NCI-H2171 (cell line): ENCODE results near the gene HEATR5B.

ENCODE experiments used
- DNase-seq: peaks from one replicate; lab custom pipeline; 2025; lab: John Stamatoyannopoulos, UW

The HEATR5B gene

GRCh38 chr2:37083873-37084794 lies at the start of gene HEATR5B, which contains the start of gene GPATCH11:
Gene HEATR5B, minus strand, starts transcription at chr2:37084372. Its CDS starts 958 bp downstream, at chr2:37083414.
Gene GPATCH11, plus strand, starts transcription at chr2:37084518. Its CDS starts 3,864 bp downstream, at chr2:37088382.
- DNase-seq: peak; percentile 95

- DNase-seq: no peak
Observed at GRCh38 chr2:37132914-37133313, 48.7 kb upstream of the HEATR5B start.

- DNase-seq: no peak
Observed at GRCh38 chr2:37125416-37125815, 41.2 kb upstream of the HEATR5B start.

GRCh38 chr2:37119157-37119556 lies 35.0 kb upstream of the HEATR5B start:
- no peak for DNase-seq

GRCh38 chr2:37117566-37117965 lies 33.4 kb upstream of the HEATR5B start:
- no peak for DNase-seq

- DNase-seq: no peak
Observed at GRCh38 chr2:37111958-37112357, 27.8 kb upstream of the HEATR5B start.

- no peak for DNase-seq
Observed at GRCh38 chr2:37110306-37111212, 26.4 kb upstream of the HEATR5B start.

- DNase-seq: no peak
Observed at GRCh38 chr2:37109523-37109922, 25.4 kb upstream of the HEATR5B start.

- no peak for DNase-seq
Observed at GRCh38 chr2:37105150-37105549, 21.0 kb upstream of the HEATR5B start.

- no peak for DNase-seq
Observed at GRCh38 chr2:37104178-37104577, 20.0 kb upstream of the HEATR5B start.

- no peak for DNase-seq
Observed at GRCh38 chr2:37102588-37102987, 18.4 kb upstream of the HEATR5B start.

- DNase-seq: no peak
Observed at GRCh38 chr2:37100054-37100453, 15.9 kb upstream of the HEATR5B start.

GRCh38 chr2:37098416-37099118 lies 14.4 kb upstream of the HEATR5B start:
- no peak for DNase-seq

GRCh38 chr2:37096568-37096967 lies 12.4 kb upstream of the HEATR5B start:
- no peak for DNase-seq

- no peak for DNase-seq
Observed at GRCh38 chr2:37091873-37092272, 7.7 kb upstream of the HEATR5B start.

GRCh38 chr2:37090019-37090477 lies 5.9 kb upstream of the HEATR5B start:
- no peak for DNase-seq

- DNase-seq: no peak
Observed at GRCh38 chr2:37085731-37086147, 1.6 kb upstream of the HEATR5B start.

- DNase-seq: no peak
Observed at GRCh38 chr2:37084797-37085196, 625 bp upstream of the HEATR5B start.

GRCh38 chr2:37080689-37081088 lies 3.5 kb downstream of the HEATR5B start:
- no peak for DNase-seq

GRCh38 chr2:37080266-37080665 lies 3.9 kb downstream of the HEATR5B start:
- DNase-seq: no peak

- DNase-seq: no peak
Observed at GRCh38 chr2:37070931-37071330, 13.2 kb downstream of the HEATR5B start.

GRCh38 chr2:37068686-37069085 lies 15.5 kb downstream of the HEATR5B start:
- DNase-seq: no peak
